DMS114 treated with DMSO at 0.1 percent for 48 hours (cell line): ENCODE measurements around the gene ECE1.
"Not testable (repeated sequence)": the region's sequence is repeated elsewhere in the genome, so short reads cannot be mapped to it uniquely, and the experiment has no call there.

Experiments used
- DNase-seq: peaks from one replicate; lab custom pipeline; 2025; ENCODE audit not compliant: unreplicated experiment; lab: John Stamatoyannopoulos, UW

Gene ECE1

DNA sequence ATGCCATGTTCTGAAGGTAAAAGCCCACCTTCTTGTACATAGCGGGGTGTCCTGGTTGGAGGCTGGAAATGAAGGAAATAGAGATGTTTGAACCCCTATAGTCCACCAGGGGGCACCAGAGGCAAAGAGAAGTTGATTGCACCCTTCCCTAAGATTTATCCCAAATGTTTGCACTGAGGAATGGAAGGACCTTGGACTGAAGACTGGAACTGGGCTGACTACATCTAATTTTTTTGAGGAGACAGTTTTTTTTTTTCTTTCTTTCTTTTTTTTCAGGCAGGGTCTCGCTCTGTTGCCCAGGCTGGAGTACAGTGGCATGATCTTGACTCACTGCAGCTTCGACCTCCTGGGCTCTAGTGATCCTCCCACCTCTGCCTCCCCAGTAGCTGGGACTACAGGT, 58.2 kb downstream of the ECE1 start:
- peak; percentile 64 for DNase-seq

DNA sequence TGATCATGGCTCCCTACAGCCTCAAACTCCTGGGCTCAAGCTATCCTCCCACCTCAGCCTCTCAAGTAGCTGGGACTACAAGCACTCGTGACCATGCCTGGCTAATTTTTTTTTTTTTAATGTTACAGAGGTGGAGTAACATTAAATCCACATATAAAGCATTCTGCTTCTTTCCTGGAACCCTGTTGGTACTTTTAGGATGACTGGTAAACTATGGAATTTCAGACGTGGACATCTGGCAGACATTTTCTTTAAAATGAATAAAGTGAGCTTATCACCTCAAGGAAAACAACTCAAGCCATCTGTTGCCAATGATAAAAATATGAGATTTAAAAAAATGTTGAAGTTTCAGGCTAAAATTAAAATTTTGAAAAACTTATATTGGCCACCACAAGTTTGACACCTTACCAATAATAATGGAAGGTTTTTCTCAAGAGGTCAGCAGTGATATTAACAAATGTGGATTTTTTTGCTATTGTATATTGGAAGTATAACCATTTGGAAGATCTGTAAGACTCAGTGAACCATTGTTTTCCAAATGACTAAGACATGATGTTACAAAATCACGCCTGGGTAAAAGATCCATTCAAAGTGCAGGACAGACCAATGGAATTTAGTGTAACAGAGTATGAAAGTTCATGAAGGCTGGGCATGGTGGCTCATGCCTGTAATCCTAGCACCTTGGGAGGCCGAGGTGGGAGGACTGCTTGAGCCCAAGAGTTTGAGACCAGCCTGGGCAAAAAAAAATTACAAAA, 60.8 kb downstream of the ECE1 start:
- no peak for DNase-seq

GRCh38 chr1:21228224-21228623, 62.0 kb downstream of the ECE1 start:
- DNase-seq, result not testable (repeated sequence)

DNA sequence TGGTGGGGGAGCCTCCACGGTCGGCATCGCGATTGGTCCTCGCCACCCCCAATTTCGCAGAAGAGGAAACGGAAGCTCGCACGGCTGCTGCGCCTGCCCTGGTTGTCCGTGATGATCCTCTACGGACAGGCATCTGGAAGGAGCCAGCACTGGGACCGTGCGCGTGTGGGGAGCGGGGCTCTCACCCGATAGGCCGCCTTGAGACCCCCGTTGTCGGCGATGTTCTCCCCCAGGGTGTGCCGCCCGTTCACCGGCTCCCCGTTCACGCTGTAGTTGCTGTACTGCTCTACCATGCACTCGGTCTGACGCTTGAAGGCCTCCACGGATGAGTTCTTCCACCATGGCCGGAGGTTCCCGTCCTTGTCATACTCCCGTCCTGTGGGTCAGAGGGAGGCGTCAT, 65.2 kb downstream of the ECE1 start:
- no peak for DNase-seq

DNA sequence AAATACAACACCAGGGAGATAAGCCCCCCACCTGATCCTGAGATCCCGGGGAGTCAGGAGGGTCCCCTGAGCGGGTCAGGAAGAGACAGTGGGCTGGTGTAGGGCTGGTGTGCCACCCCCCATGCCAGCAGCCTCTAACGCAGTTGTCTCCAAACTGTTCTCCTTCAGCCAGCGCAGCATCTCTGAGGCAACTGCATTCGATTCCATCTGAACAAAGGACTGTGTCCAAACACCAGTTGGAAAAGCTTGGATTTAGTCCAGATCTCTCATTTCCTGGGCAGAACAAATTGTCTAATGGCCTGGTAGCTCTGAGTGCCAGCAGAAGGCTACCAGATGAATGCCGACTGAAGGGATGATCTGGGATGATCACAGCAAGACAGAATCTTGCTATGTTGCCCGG, 69.4 kb downstream of the ECE1 start:
- no peak for DNase-seq

- no peak for DNase-seq
Measured at GRCh38 chr1:21219674-21220073, 70.6 kb downstream of the ECE1 start.

DNA sequence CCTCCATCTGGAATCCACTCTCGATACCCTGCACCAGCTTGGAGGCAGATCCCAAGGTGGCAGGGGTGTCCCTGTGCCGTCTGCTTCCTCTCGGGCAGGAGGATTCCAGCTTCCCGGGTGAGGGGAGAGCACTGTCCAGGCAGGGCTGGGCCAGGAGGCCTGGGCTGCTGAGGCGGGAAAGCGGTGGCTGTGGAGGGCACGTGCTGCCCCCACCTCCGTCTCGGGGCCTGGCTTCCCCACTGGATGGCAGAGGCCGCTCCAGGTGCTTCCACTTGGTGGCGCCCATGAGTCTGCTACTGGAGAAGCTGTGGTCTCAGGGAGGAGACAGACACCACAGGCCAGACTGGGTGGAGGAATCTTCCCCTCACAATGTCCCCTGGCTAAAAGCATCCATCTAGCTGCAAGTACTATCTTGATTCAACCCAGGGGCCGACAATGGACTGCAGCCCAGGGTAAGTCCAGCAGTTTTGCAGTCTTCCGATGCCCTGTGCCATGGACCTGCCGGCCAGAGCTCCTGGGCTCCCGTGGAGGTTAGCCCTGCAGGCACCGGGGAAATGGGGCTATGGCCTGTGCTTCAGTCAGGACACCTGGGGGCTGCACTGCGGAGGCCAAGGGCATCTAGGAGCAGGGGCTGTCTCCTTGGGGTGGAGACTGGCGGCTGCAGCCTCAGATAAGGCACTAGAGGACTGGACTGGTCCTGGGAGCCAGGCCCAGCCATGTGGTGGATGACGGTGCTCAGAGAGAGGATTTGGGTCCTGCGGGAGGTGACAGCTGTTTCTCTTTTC, 72.3 kb downstream of the ECE1 start:
- no peak for DNase-seq

- DNase-seq, result no peak
Measured at GRCh38 chr1:21216835-21217811, 73.1 kb downstream of the ECE1 start.

- DNase-seq, result no peak
Measured at GRCh38 chr1:21212126-21212525, 78.1 kb downstream of the ECE1 start.

- not testable (repeated sequence) for DNase-seq
Measured at GRCh38 chr1:21208137-21208700, 82.0 kb downstream of the ECE1 start.

- no peak for DNase-seq
Measured at GRCh38 chr1:21206117-21206516, 84.1 kb downstream of the ECE1 start.

DNA sequence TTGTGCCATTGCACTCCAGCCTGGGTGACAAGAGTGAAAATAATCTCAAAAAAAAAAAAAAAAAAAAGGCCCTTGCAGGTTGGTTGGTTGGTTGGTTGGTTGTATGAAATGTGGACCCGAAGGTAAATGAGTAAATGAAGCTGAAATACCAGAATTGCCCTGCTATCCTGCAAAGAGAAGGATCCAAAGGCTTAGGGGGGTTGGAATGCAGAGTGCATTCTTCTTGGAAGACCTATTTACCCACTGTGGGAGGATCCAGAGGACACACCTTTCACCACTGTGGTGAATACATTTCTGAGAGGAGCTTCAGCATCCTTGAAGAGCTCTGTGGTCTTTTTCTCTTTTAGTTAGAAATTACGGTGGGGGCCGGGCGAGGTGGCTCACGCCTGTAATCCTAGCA, 84.8 kb downstream of the ECE1 start:
- no peak for DNase-seq

DNA sequence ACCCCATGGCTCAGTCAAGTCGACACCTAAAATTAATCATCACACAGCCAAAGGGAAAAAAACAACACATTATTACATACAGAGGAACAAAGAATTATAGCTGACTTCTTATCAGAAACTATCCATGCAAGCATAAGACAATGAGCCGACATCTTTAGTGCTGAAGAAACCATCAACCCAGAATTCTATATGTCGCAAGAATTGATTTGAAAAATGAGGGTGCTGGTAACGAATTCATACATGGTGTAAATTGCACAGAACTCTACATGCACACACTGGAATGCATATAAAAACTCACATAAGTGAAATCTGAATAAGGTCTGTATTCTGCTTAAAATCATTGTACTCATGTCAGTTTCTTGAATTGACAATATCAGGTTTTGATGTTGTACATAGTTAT, 88.6 kb downstream of the ECE1 start:
- DNase-seq, result no peak

- DNase-seq, result not testable (repeated sequence)
Measured at GRCh38 chr1:21201238-21201637, 89.0 kb downstream of the ECE1 start.

DNA sequence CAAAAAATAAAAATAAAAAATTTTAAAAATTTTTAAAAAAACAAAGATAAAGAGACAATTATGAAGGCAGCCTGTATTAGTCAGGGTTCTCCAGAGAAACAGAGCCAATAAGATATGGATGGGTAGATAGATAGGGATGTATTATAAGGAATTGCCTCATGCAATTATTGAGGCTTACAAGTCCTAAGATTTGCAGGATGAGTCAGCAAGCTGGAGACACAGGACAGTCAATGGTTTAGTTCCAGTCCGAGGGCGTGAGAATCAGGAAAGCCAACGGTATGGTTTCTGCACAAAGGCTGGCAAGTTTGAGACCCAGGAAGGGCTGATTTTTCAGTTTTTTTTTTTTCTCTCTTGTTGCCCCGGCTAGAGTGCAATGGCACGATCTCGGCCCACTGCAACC, 89.5 kb downstream of the ECE1 start:
- no peak for DNase-seq

DNA sequence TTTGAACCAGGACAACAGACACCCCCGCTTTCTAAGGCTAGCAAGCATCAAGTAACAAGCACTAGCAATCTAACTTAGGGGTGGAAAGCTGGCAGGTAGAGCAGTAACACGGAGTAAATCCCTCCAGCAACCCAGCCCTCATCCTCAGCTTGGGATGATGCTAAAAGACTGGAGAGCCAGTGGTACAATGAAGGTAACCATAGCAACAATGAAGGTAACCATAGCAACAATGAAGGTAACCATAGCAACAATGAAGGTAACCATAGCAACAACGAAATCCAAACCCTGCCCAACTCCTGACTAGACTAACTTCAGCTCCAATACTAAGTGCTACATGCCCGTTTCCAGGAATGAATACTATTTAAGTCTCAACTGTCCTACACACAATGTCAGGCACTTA, 91.3 kb downstream of the ECE1 start:
- no peak for DNase-seq

GRCh38 chr1:21192871-21193270, 97.4 kb downstream of the ECE1 start:
- DNase-seq, result no peak

GRCh38 chr1:21192284-21192683, 98.0 kb downstream of the ECE1 start:
- no peak for DNase-seq

GRCh38 chr1:21190771-21191170, 99.5 kb downstream of the ECE1 start:
- not testable (repeated sequence) for DNase-seq

DNA sequence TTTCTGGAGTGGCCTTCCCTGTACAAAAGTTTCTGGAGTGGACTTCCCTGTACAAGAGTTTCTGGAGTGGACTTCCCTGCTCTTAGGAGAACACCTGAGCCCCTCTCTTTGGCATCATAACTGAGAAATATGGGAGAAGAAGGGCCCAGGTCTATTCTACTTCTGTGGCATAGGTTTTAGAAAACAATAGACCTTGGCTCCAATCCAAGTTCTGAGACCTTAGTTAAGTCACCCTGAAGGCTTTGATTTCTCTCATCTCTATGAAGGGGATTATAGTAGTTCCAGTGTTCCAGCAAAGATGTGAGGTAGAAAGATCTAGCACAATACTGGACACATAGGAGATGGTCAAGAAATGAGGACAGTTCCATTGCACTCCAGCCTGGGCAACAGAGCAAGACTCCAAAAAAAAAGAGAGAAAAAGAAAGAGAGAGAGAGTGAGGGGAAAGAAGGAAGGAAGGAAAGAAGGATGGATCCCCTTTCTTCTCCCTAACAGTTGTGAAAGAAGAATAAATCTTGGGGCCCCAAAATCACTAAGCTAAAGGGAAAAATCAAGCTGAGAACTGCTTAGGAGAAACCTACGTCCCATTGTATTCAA, 100.3 kb downstream of the ECE1 start:
- no peak for DNase-seq

DNA sequence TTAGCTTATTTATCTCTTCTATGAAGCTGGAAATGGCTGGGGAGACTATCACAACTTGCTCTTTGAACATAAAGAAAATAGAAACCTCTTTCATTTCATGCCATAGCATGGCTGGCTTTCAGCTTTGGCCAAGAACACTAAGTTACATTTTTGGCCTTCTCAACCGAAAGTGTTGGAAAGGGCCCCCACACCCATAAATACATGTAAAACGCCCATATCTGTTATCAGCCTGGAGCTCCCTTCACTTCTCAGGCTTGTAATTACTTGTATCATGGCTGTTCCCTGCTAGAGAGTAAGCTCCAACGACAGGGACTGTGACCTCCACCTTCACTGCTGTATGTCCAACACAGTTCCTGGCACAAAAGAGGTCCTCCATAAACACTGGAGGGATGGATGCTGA, 100.8 kb downstream of the ECE1 start:
- no peak for DNase-seq
